Right lobe of liver (tissue), 6 donors: ENCODE data around the gene BPIFB6. TPM values are rescaled to one million over a fixed set of nuclear protein-coding genes. Genes with fewer than 3 reads are reported as not detected.

ENCODE experiments used
- ATAC-seq, 4 donors: fragments of 200-7000 bp; cut with Tn5 transposase; one replicate each; pipeline ENCODE4 v1.9.1; 2020; ENCODE audit warnings: mild to moderate bottlenecking in 4 of 4, moderate library complexity in 4 of 4
- DNase-seq, 3 donors: peaks; one replicate each; pipeline ENCODE4 v3.0.0-alpha.2; 2020
- H3K27ac ChIP-seq, 3 donors: fragments of 200-600 bp; one replicate each; pipeline ENCODE4 v1.8.0; 2022
- H3K27me3 ChIP-seq, 2 donors: fragments of 200-600 bp; one replicate each; pipeline ENCODE4 v1.8.0; 2022
- H3K36me3 ChIP-seq, 4 donors: fragments of 200-600 bp; sonication (generic) in 1 of 4; one replicate each; pipeline versions ENCODE4 v1.5.1 to v1.8.0; 2017 to 2022; ENCODE audit warnings: control low read depth in 1 of 4
- H3K4me1 ChIP-seq, 4 donors: fragments of 200-600 bp; sonication (generic) in 1 of 4; one replicate each; pipeline versions ENCODE4 v1.5.1 to v1.8.0; 2017 to 2022; ENCODE audit warnings: control low read depth in 1 of 4
- H3K4me3 ChIP-seq, 3 donors: fragments of 200-600 bp; one replicate each; pipeline ENCODE4 v1.8.0; 2022
- H3K9me3 ChIP-seq, 4 donors: fragments of 200-600 bp; sonication (generic) in 1 of 4; one replicate each; pipeline versions ENCODE4 v1.5.1 to v1.8.0; 2017 to 2022; ENCODE audit warnings: control low read depth in 1 of 4
- CTCF ChIP-seq, 4 donors: fragments of 200-600 bp in 3 of 4; fragments of 450-650 bp in 1 of 4; IDR thresholded peaks; one replicate each; pipeline versions ENCODE4 v1.5.1 to v1.8.0; 2016 to 2022; ENCODE audit warnings: antibody characterized with exemption in 4 of 4, mild to moderate bottlenecking in 2 of 4
- POLR2A ChIP-seq: fragments of 450-650 bp; IDR thresholded peaks from one replicate; pipeline ENCODE4 v1.6.1; 2017; ENCODE audit warnings: antibody characterized with exemption, mild to moderate bottlenecking
- whole genome bisulfite sequencing: methylation state at CpG from one replicate; pipeline ENCODE4 v1.1.6; 2018; ENCODE audit warnings: low coverage, low lambda C conversion rate; ENCODE audit not compliant: insufficient coverage; ENCODE audit errors: missing lambda C conversion rate; 5-methylcytosine and 5-hydroxymethylcytosine counted together
- intact Hi-C, 2 donors: fragments of 100-400 bp; cut with DNase I; formaldehyde crosslinking; loops; one replicate each; pipeline versions ENCODE4 v1.11.2 to v1.14.1; 2022
- total RNA-seq, 6 experiments: library from RNA; depleted of rRNA in 2 of 6; stranded (reverse); fragments of >200 nt in 2 of 6; fragmentation: NEBNext Ultra II Directional in 3 of 6; extraction: Animal tissue kit (Norgen Biotek cat#: 25700) in 3 of 6; gene quantifications; one replicate each; pipeline versions ENCODE4 v1.1.0 to v1.2.4, GENCODE V29; 2016 to 2023
- donor health status: DM: no; HTN: yes; CAD: no.
- donor health status: DM: no; HTN: no; CAD: no.
- donor health status: DM: no; HTN: no; CAD: no.
- donor health status: DM: no; HTN: yes; CAD: no.
- donor health status: DM: no; HTN: yes; CAD: no.

Gene BPIFB6
- total RNA-seq, 6 experiments from 2014 or later, result not detected

- no peak for TF ChIP-seq POLR2A
- TF ChIP-seq CTCF (IDR thresholded peaks at IDR 0.05), result peak in 3 of 4 donors; percentile 24 to 34 (median 27)
- H3K36me3 ChIP-seq, result no peaks in the 10 kb centered on the region
- no peak for ATAC-seq
- no peak overlapping the region for H3K27ac ChIP-seq
- H3K9me3 ChIP-seq, result no peaks in the 10 kb centered on the region
- H3K4me1 ChIP-seq, result peaks cover 0 to 8% (median 0%) of the 10 kb centered on the region in 4 donors
- no peak overlapping the region for H3K4me3 ChIP-seq
- no peaks in the 10 kb centered on the region for H3K27me3 ChIP-seq
- DNase-seq, result no peak
- 60% methylated on average over 4 of the region's 4 CpGs for WGBS
- intact Hi-C loops, result no loop called here
These were observed 26.3 kb upstream of the BPIFB6 start for GRCh38 chr20:33005132-33005566.

- no peak for TF ChIP-seq POLR2A
- no peak for TF ChIP-seq CTCF (IDR thresholded peaks at IDR 0.05)
- intact Hi-C loops, result no loop called here
- ATAC-seq (no peak), DNase-seq (no peak)
- Histone ChIP-seq H3K27ac (no peak overlapping the region), H3K27me3 (no peaks in the 10 kb centered on the region), H3K36me3 (no peaks in the 10 kb centered on the region), H3K9me3 (no peaks in the 10 kb centered on the region), H3K4me3 (no peak overlapping the region), H3K4me1 (peaks cover 0 to 8% (median 0%) of the 10 kb centered on the region in 4 donors)
- WGBS, result 100% methylated on average over 1 of the region's 8 CpGs
These were observed 25.3 kb upstream of the BPIFB6 start for GRCh38 chr20:33005908-33006775.

GRCh38 chr20:33006776-33007375 is 24.6 kb upstream of the BPIFB6 start:
- Histone ChIP-seq H3K9me3 (no peaks in the 10 kb centered on the region), H3K27ac (no peak overlapping the region), H3K27me3 (no peaks in the 10 kb centered on the region), H3K36me3 (no peaks in the 10 kb centered on the region), H3K4me3 (no peak overlapping the region), H3K4me1 (peaks cover 0 to 8% (median 0%) of the 10 kb centered on the region in 4 donors)
- intact Hi-C loops, result no loop called here
- TF ChIP-seq POLR2A (no peak), CTCF (IDR thresholded peaks at IDR 0.05) (no peak)
- 78% methylated on average over 7 of the region's 8 CpGs for WGBS
- ATAC-seq (peak in 1 of 4 donors; percentile 3), DNase-seq (no peak)

GRCh38 chr20:33007376-33008335 is 23.8 kb upstream of the BPIFB6 start, which contains the start of gene BPIFB2:
BPIFB2 (plus strand) TSS chr20:33007704; CDS start chr20:33008575, 871 bp downstream.
- intact Hi-C loops, result no loop called here
- 40% methylated on average over 2 of the region's 11 CpGs for WGBS
- ATAC-seq (peak; percentile 86 to 96 (median 94)), DNase-seq (peak; percentile 64 to 86 (median 84))
- H3K36me3 ChIP-seq, result no peaks in the 10 kb centered on the region
- H3K4me3 ChIP-seq, result no peak within 1 kb of the TSS
- no peak within 1 kb of the TSS for H3K27ac ChIP-seq
- no peak for TF ChIP-seq POLR2A
- no peak for TF ChIP-seq CTCF (IDR thresholded peaks at IDR 0.05)
- H3K4me1 ChIP-seq, result peaks cover 0 to 8% (median 0%) of the 10 kb centered on the region in 4 donors
- H3K9me3 ChIP-seq, result no peaks in the 10 kb centered on the region
- no peaks in the 10 kb centered on the region for H3K27me3 ChIP-seq
